NCI-H2171 treated with DMSO at 0.1 percent for 48 hours (cell line): ENCODE measurements around the gene RGN.
A peak's percentile ranks its signal among the peaks of the same experiment; 100 is the strongest.
"Not testable (repeated sequence)": the region's sequence is repeated elsewhere in the genome, so short reads cannot be mapped to it uniquely, and the experiment has no call there.

Experiments used
- DNase-seq: peaks from one replicate; lab custom pipeline; 2025; lab: John Stamatoyannopoulos, UW

Gene RGN

GRCh38 chrX:47124466-47124865 lies 46.2 kb downstream of the RGN start:
- DNase-seq: not testable (repeated sequence)

- DNase-seq: peak; percentile 94
Observed at GRCh38 chrX:47129157-47129898, 51.1 kb downstream of the RGN start.

GRCh38 chrX:47129899-47130358 lies 51.7 kb downstream of the RGN start:
- peak; percentile 43 for DNase-seq

- no peak for DNase-seq
Observed at GRCh38 chrX:47133493-47133892, 55.2 kb downstream of the RGN start.

- not testable (repeated sequence) for DNase-seq
Observed at GRCh38 chrX:47135650-47136049, 57.4 kb downstream of the RGN start.

GRCh38 chrX:47138171-47138570 lies 59.9 kb downstream of the RGN start:
- DNase-seq: no peak
